Fibroblast of the aortic adventitia (primary cell): Measurements from ENCODE around the gene MAD2L2. TPM values are rescaled to one million over a fixed set of nuclear protein-coding genes. Genes with fewer than 3 reads are reported as not detected.

ENCODE experiments used
- DNase-seq: peaks from one replicate; pipeline ENCODE4 v3.0.0-alpha.2; 2010; ENCODE audit warnings: low read depth
- H3K4me3 ChIP-seq: 2 replicates; pipeline ENCODE4 v1.5.1; 2011; ENCODE audit warnings: low read depth, mild to moderate bottlenecking, control low read depth, low read length, moderate library complexity
- CTCF ChIP-seq: IDR thresholded peaks from 2 replicates; pipeline ENCODE4 v1.5.1; 2011; ENCODE audit warnings: mild to moderate bottlenecking, low read length, control low read depth, inconsistent platforms; ENCODE audit not compliant: insufficient read depth
- total RNA-seq: library from RNA; depleted of rRNA; stranded (reverse); fragments of >200 nt; gene quantifications from 2 replicates; pipeline ENCODE4 v1.2.3, GENCODE V29; 2012; ENCODE audit warnings: low replicate concordance

MAD2L2 gene
- total RNA-seq, 1 donor: 33.1 TPM

DNA sequence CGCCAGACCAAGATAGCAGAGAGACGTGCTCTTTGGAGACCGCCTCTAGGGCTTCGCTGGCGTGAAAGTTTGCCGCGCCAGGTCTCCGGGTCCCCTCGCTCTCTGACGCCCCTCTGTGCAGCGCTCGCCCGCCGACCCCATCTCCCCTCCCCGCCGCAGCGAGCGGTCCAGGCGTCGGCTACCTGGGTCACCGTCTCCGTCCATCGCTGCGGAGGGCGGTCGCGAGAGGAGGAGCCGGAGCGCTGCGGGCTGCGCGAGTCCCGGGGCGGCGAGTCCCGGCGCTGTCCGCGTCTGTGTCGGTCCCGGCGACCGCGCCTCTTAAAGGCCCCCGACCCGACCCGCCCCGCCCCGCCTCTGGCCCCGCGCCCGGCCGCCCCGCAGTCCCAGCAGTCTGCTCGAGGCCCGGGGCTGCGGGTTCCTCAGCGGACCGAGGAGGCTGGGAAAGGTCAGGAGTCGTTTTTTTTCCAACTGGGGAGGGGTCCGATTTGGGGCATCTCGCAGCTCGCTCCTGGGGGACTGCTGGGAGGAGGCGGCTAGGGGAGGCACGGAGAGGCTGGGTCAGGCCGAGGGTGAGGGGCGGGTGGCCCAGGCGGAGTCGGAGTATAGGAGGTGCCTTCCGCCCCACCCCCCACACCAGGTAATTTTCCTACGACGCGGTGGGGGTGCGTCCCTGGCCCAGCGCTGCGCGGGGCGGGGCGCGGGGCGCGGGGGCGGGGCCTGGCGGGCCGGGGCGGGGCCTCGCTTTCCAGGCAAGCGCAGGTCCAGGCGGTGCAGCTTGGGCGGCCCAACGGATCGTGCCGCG lies 26.6 kb downstream of the MAD2L2 start, which contains the start of the genes FBXO2 and FBXO44:
TSS of gene FBXO2 (minus strand) at position 293 of the 802 bp plus-strand sequence. CDS start at position 204, 89 bp downstream.
TSS of gene FBXO44 (plus strand) at position 741 of the 802 bp plus-strand sequence. CDS start 959 bp downstream, outside the sequence.
- TF ChIP-seq CTCF: no peak
- DNase-seq: no peak
- peak within 1 kb of the TSS; percentile 78 for H3K4me3 ChIP-seq

GRCh38 chr1:11653861-11654136 lies 27.1 kb downstream of the MAD2L2 start:
- DNase-seq: no peak
- no peak for TF ChIP-seq CTCF
- H3K4me3 ChIP-seq: peak overlapping the region; percentile 78

DNA sequence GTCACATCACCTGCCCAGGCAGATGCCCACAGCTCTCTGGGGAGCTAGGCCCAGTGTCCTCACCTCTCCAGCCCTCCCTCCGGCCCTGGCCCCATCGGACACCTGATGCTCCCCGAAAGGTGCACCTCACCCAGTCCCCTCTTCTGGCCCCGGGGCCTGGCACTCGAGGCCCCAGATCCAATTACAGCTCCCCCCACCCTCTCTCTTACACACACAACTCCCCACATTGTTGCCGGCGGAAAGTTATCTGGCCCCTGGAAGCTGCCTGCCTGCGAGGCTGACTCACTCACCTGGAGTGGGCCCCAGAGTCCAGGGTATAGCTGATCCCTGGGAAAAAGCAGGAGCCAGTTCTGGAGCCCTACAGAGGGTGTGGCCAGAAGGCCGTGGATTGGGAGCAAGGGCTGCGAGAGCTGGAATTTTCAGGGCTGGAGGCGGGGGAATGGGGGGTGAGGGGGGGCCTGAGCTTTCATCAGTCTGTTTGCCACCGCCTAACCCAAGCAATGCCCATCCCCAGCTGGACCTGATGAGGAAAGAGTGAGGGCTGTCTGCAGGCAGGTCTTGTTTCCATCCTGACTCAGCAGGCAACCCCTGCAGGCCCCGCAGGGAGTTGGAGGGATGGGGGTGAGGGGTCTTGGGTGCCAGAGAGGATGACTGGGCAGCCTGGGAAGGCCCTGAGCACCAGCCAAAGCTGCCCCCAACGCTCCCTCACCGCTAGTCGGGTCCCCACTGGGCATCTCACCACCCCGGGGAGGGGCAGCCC lies 27.7 kb downstream of the MAD2L2 start:
- peak; percentile 46 for DNase-seq
- TF ChIP-seq CTCF: no peak
- H3K4me3 ChIP-seq: no peak overlapping the region

DNA sequence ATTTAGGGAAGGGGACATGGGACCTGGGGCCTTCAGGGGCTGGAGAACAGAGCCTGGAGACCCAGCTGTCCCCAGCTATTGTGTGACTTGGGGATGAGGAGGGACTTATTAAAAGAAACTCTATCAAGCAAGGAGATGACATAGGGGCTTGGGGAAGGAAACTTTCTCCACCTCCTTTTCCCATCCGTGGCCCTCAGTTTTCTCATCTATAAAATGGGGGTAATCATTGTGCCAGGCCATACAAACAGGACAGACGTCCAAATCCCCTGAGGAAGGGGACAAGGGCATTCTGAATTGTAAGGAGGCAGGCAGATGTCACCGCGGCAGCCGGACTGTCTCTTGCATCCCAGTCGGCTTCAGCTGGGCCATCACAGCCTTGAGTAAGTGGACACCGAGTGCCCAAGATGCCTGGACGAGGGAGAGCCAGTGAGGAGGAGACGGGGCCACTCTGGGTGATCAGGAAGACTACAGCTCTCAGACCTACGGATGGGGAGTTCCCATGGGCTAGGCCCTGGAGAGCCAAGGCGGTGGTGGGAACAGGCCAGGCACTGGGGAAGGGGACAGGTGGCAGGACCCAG lies 28.7 kb downstream of the MAD2L2 start:
- no peak overlapping the region for H3K4me3 ChIP-seq
- DNase-seq: no peak
- TF ChIP-seq CTCF: no peak

DNA sequence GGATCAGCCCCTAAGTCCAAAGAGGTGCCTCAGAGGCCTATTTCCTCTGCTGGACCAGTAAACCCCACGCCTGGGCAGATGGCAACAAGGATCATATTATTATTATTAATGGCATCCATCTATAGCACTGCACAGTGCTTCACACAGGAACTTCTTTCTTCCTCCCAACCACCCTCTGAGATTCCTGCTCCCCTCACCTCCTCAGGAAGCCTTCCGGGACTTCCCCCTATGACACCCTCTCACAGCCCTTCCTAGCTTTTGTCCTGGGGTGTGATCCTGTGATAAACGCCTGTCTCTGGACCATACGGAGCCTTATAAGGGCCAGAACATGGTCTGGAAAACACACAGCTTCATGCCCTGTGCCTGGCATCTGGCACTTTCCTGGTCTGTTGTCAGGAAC lies 29.9 kb downstream of the MAD2L2 start:
- no peak for TF ChIP-seq CTCF
- no peak overlapping the region for H3K4me3 ChIP-seq
- DNase-seq: no peak

DNA sequence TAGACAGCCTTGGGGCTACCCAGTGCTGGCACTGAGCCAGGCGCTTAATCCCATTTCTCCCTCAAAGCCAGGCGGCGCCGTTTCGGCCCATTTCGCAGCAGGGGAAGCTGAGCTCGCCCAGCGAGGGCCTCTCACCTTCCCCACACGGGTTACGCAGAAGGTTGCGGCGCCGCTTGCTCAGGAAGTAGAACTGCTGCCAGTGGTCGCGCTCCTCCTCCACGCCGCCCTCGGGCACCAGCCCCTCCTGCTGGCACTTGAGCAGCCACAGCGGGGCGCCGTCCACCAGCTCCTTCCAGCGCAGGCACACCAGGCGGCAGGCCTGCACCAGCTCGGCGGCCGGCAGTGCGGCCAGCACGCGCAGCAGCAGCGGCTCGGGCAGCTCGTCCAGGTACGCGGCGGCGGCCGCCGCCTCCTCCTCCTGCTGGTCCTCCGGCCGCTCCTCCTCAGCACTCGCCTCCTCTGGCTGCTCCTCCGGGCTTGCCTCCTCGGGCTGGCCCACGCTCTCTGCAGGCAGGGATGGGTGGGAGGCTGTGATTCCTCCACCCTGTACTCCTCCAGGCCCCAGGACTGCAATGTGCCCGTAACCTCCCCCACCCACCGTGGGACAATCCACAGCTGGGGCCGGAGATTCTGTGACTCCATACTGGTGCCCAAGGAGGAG lies 30.5 kb downstream of the MAD2L2 start:
- H3K4me3 ChIP-seq: no peak overlapping the region
- DNase-seq: peak; percentile 50

More for the DNA sequence above, 30.5 kb downstream of the MAD2L2 start:
- TF ChIP-seq CTCF: peak; percentile 56
